AG09319 (cell line): ENCODE measurements around the gene TFAP2E.
A peak's percentile ranks its signal among the peaks of the same experiment; 100 is the strongest.

Experiments used
- DNase-seq: peaks from one replicate; pipeline ENCODE4 v3.0.0-alpha.2; 2010; ENCODE audit warnings: low read depth; ENCODE audit errors: extremely low read depth
- CTCF ChIP-seq: IDR thresholded peaks from 2 replicates; pipeline ENCODE4 v1.5.1; 2011; ENCODE audit warnings: low read depth, mild to moderate bottlenecking, inconsistent platforms, low read length, moderate library complexity

The TFAP2E gene

GRCh38 chr1:35623832-35624231 is 50.7 kb downstream of the TFAP2E start:
- TF ChIP-seq CTCF, result no peak
- no peak for DNase-seq

- TF ChIP-seq CTCF, result no peak
- DNase-seq, result no peak
These were observed 55.9 kb downstream of the TFAP2E start for GRCh38 chr1:35629051-35629450.

GRCh38 chr1:35631396-35631795 is 58.3 kb downstream of the TFAP2E start:
- DNase-seq, result no peak
- TF ChIP-seq CTCF, result no peak

GRCh38 chr1:35633547-35633946 is 60.4 kb downstream of the TFAP2E start:
- no peak for DNase-seq

GRCh38 chr1:35637401-35637809 is 64.3 kb downstream of the TFAP2E start:
- no peak for TF ChIP-seq CTCF
- no peak for DNase-seq

More at GRCh38 chr1:35633547-35633946, 60.4 kb downstream of the TFAP2E start:
- TF ChIP-seq CTCF, result no peak

GRCh38 chr1:35640380-35641232 is 67.5 kb downstream of the TFAP2E start:
- no peak for DNase-seq
- TF ChIP-seq CTCF, result no peak

- TF ChIP-seq CTCF, result no peak
- peak; percentile 86 for DNase-seq
These were observed 68.2 kb downstream of the TFAP2E start, which contains the start of gene PSMB2 for GRCh38 chr1:35641233-35641866. Gene PSMB2 (minus strand): TSS chr1:35641526. CDS start chr1:35641432, 94 bp downstream.
